Activated CD4-positive, alpha-beta T cell treated with anti-CD3 and anti-CD28 coated beads, Interleukin-2, amount 10 ng/mL, durations not matched to agents 7 days and 5 days (primary cell): Measurements from ENCODE around the gene COX4I2. TPM values are rescaled to one million over a fixed set of nuclear protein-coding genes. Genes with fewer than 3 reads are reported as not detected.

Experiments
- CTCF ChIA-PET: fragments of 350-600 bp; sonication (Branson Sonifier 250); formaldehyde crosslinking; loops from one replicate; lab custom pipeline; 2021; ENCODE audit warnings: antibody characterized with exemption; lab: Charles Lee
- POLR2A ChIA-PET: fragments of 350-600 bp; sonication (Branson Sonifier 250); formaldehyde crosslinking; loops from one replicate; lab custom pipeline; 2021; ENCODE audit warnings: antibody characterized with exemption; lab: Charles Lee
- DNase-seq: peaks from one replicate; pipeline ENCODE4 v3.0.0-alpha.2; 2020
- H3K27ac Mint-ChIP-seq: one replicate; pipeline ENCODE4 v1.8.0; 2021; ENCODE audit warnings: mild to moderate bottlenecking, moderate library complexity, mixed read lengths
- H3K27me3 Mint-ChIP-seq: one replicate; pipeline ENCODE4 v1.8.0; 2021; ENCODE audit warnings: mixed read lengths
- H3K36me3 Mint-ChIP-seq: one replicate; pipeline ENCODE4 v1.8.0; 2021; ENCODE audit warnings: low read depth, mixed read lengths
- H3K4me1 Mint-ChIP-seq: one replicate; pipeline ENCODE4 v1.8.0; 2021; ENCODE audit warnings: mixed read lengths
- H3K4me3 Mint-ChIP-seq: one replicate; pipeline ENCODE4 v1.8.0; 2021; ENCODE audit warnings: mild to moderate bottlenecking, moderate library complexity, mixed read lengths
- H3K9me3 Mint-ChIP-seq: one replicate; pipeline ENCODE4 v1.8.0; 2021; ENCODE audit warnings: mixed read lengths
- total RNA-seq, 2 experiments: library from RNA; stranded (reverse); gene quantifications; one replicate each; pipeline ENCODE4 v1.2.3, GENCODE V29; 2021

Gene COX4I2
- total RNA-seq, 2 experiments from 2014 or later, result not detected

GRCh38 chr20:31674895-31675827, 37.4 kb downstream of the COX4I2 start:
- Mint-ChIP-seq H3K4me3 (peak overlapping the region; percentile 80), H3K27ac (peak overlapping the region; percentile 99), H3K4me1 (peaks cover 82% of the 10 kb centered on the region), H3K9me3 (no peaks in the 10 kb centered on the region), H3K27me3 (no peaks in the 10 kb centered on the region), H3K36me3 (peaks cover 61% of the 10 kb centered on the region)
- CTCF ChIA-PET, result interaction anchor here (0.6 to 6.6 kb wide), 14 partner anchors 10 to 204 kb away, joined by 3 to 64 read pairs (median 3); partner anchors contain the start of gene BCL2L1
- DNase-seq, result peak; percentile 81
- POLR2A ChIA-PET, result interaction anchor here (0.5 to 1.1 kb wide), 6 partner anchors 9 to 163 kb away, joined by 3 to 10 read pairs (median 3); no protein-coding TSS in a partner anchor

- H3K36me3 Mint-ChIP-seq, result peaks cover 65% of the 10 kb centered on the region
- peak overlapping the region; percentile 80 for H3K4me3 Mint-ChIP-seq
- H3K9me3 Mint-ChIP-seq, result no peaks in the 10 kb centered on the region
- ChIA-PET POLR2A (interaction anchor here (0.6 to 1.1 kb wide), 2 partner anchors 8 to 48 kb away, joined by 3 read pairs; no protein-coding TSS in a partner anchor), CTCF (interaction anchor here (0.6 to 6.6 kb wide), 12 partner anchors 11 to 113 kb away, joined by 3 to 64 read pairs (median 3); partner anchors contain the start of gene BCL2L1)
- DNase-seq, result peak; percentile 87
- H3K27ac Mint-ChIP-seq, result peak overlapping the region; percentile 99
- no peaks in the 10 kb centered on the region for H3K27me3 Mint-ChIP-seq
- peaks cover 86% of the 10 kb centered on the region for H3K4me1 Mint-ChIP-seq
Measured at GRCh38 chr20:31675828-31676608, 38.3 kb downstream of the COX4I2 start.

- peaks cover 87% of the 10 kb centered on the region for H3K4me1 Mint-ChIP-seq
- H3K4me3 Mint-ChIP-seq, result peak overlapping the region; percentile 80
- no peaks in the 10 kb centered on the region for H3K27me3 Mint-ChIP-seq
- CTCF ChIA-PET, result interaction anchor here (0.7 to 6.6 kb wide), 6 partner anchors 11 to 114 kb away, joined by 3 to 64 read pairs (median 4); partner anchors contain the start of gene BCL2L1
- no peaks in the 10 kb centered on the region for H3K9me3 Mint-ChIP-seq
- DNase-seq, result no peak
- peaks cover 66% of the 10 kb centered on the region for H3K36me3 Mint-ChIP-seq
- H3K27ac Mint-ChIP-seq, result peak overlapping the region; percentile 99
- POLR2A ChIA-PET, result no interaction called here
Measured at GRCh38 chr20:31676609-31676989, 38.9 kb downstream of the COX4I2 start.

- peak overlapping the region; percentile 99 for H3K27ac Mint-ChIP-seq
- peaks cover 66% of the 10 kb centered on the region for H3K36me3 Mint-ChIP-seq
- H3K4me1 Mint-ChIP-seq, result peaks cover 82% of the 10 kb centered on the region
- peak overlapping the region; percentile 3 for H3K4me3 Mint-ChIP-seq
- POLR2A ChIA-PET, result no interaction called here
- DNase-seq, result no peak
- H3K9me3 Mint-ChIP-seq, result no peaks in the 10 kb centered on the region
- CTCF ChIA-PET, result interaction anchor here (0.9 to 6.6 kb wide), 7 partner anchors 15 to 65 kb away, joined by 3 to 64 read pairs (median 4); partner anchors contain the start of gene BCL2L1
- no peaks in the 10 kb centered on the region for H3K27me3 Mint-ChIP-seq
Measured at GRCh38 chr20:31677553-31678260, 40.0 kb downstream of the COX4I2 start.

- no peak for DNase-seq
- Mint-ChIP-seq H3K27ac (peak overlapping the region; percentile 99), H3K9me3 (no peaks in the 10 kb centered on the region), H3K36me3 (peaks cover 69% of the 10 kb centered on the region), H3K4me1 (peaks cover 86% of the 10 kb centered on the region), H3K4me3 (peak overlapping the region; percentile 5), H3K27me3 (no peaks in the 10 kb centered on the region)
- CTCF ChIA-PET, result interaction anchor here (1.2 to 6.6 kb wide), 6 partner anchors 16 to 66 kb away, joined by 3 to 64 read pairs (median 4); partner anchors contain the start of gene BCL2L1
- POLR2A ChIA-PET, result no interaction called here
Measured at GRCh38 chr20:31678389-31679356, 41.0 kb downstream of the COX4I2 start.

GRCh38 chr20:31679357-31680285, 41.9 kb downstream of the COX4I2 start:
- H3K4me3 Mint-ChIP-seq, result no peak overlapping the region
- no peaks in the 10 kb centered on the region for H3K9me3 Mint-ChIP-seq
- peaks cover 86% of the 10 kb centered on the region for H3K4me1 Mint-ChIP-seq
- ChIA-PET POLR2A (no interaction called here), CTCF (interaction anchor here (0.8 to 1.5 kb wide), 5 partner anchors 16 to 138 kb away, joined by 3 to 5 read pairs (median 3); no protein-coding TSS in a partner anchor)
- no peaks in the 10 kb centered on the region for H3K27me3 Mint-ChIP-seq
- peak overlapping the region; percentile 99 for H3K27ac Mint-ChIP-seq
- peaks cover 73% of the 10 kb centered on the region for H3K36me3 Mint-ChIP-seq
- no peak for DNase-seq

GRCh38 chr20:31680286-31681127, 42.8 kb downstream of the COX4I2 start:
- H3K4me1 Mint-ChIP-seq, result peaks cover 88% of the 10 kb centered on the region
- no peak for DNase-seq
- no peak overlapping the region for H3K4me3 Mint-ChIP-seq
- H3K27ac Mint-ChIP-seq, result peak overlapping the region; percentile 73
- H3K36me3 Mint-ChIP-seq, result peaks cover 68% of the 10 kb centered on the region
- no peaks in the 10 kb centered on the region for H3K9me3 Mint-ChIP-seq
- CTCF ChIA-PET, result interaction anchor here (0.8 to 2.2 kb wide), 6 partner anchors 13 to 139 kb away, joined by 3 to 6 read pairs (median 4); no protein-coding TSS in a partner anchor
- no peaks in the 10 kb centered on the region for H3K27me3 Mint-ChIP-seq
- POLR2A ChIA-PET, result no interaction called here

GRCh38 chr20:31681128-31681727, 43.5 kb downstream of the COX4I2 start:
- Mint-ChIP-seq H3K36me3 (peaks cover 73% of the 10 kb centered on the region), H3K4me3 (no peak overlapping the region), H3K27me3 (no peaks in the 10 kb centered on the region), H3K4me1 (peaks cover 89% of the 10 kb centered on the region), H3K27ac (peak overlapping the region; percentile 73), H3K9me3 (no peaks in the 10 kb centered on the region)
- ChIA-PET CTCF (interaction anchor here (1.3 to 2.2 kb wide), 2 partner anchors 12 to 42 kb away, joined by 4 to 6 read pairs; no protein-coding TSS in a partner anchor), POLR2A (no interaction called here)
- no peak for DNase-seq

GRCh38 chr20:31681769-31682168, 44.1 kb downstream of the COX4I2 start:
- no peak for DNase-seq
- ChIA-PET CTCF (interaction anchor here (0.5 to 2.2 kb wide), 3 partner anchors 11 to 42 kb away, joined by 3 to 6 read pairs (median 4); no protein-coding TSS in a partner anchor), POLR2A (no interaction called here)
- no peaks in the 10 kb centered on the region for H3K9me3 Mint-ChIP-seq
- H3K4me3 Mint-ChIP-seq, result no peak overlapping the region
- peak overlapping the region; percentile 73 for H3K27ac Mint-ChIP-seq
- H3K4me1 Mint-ChIP-seq, result peaks cover 89% of the 10 kb centered on the region
- H3K36me3 Mint-ChIP-seq, result peaks cover 73% of the 10 kb centered on the region
- no peaks in the 10 kb centered on the region for H3K27me3 Mint-ChIP-seq
